Measurements from ENCODE around the gene BMP6. TPM values are rescaled to one million over a fixed set of nuclear protein-coding genes. Genes with fewer than 3 reads are reported as not detected.

Gene BMP6
- total RNA-seq, 1 experiment from 2014 or later = 0.34 TPM

Other genes with a start within 250 kb of the BMP6 start
- gene DSP, start 184.4 kb upstream of the BMP6 start, total RNA-seq (2014; rRNA removed; shearing (Covaris generic)) = 62.7 and 67.4 TPM in 2 replicates
- 15.5 and 15.9 TPM in 2 replicates for gene SNRNP48, start 135.9 kb upstream of the BMP6 start, total RNA-seq (2014; rRNA removed; shearing (Covaris generic))
- gene TXNDC5, start 184.7 kb downstream of the BMP6 start, total RNA-seq (2014; rRNA removed; shearing (Covaris generic)) = 373 and 390 TPM in 2 replicates

Measured in Daoy (cell line).